ENCODE measurements around the gene METTL27. TPM values are rescaled to one million over a fixed set of nuclear protein-coding genes. Genes with fewer than 3 reads are reported as not detected.
"Not testable (repeated sequence)": the region's sequence is repeated elsewhere in the genome, so short reads cannot be mapped to it uniquely, and the experiment has no call there.

Gene METTL27
- total RNA-seq, 1 donor from 2014 or later, result 3.1 TPM

DNA sequence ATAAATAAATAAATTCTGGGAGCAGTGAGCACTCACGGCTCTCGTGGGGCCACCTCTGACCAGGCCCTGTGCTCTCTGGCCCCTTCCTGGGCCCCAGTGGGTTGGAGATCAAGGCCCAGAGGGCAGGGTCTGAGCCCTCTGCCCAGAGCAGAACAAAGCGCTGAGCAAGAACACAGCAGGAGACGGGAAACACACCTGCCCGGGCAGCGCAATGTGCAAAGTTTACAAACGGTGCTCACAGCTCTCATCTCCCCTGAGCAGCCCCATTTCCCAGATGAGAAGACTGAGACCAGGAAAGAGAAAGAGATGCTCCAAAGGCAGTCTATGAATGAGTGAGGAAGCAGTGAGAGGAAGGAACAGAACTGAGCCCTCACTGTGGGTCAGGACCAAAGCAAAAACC is 3.0 kb downstream of the METTL27 start:
- DNase-seq (ENCODE audit: low spot score), result no peak

DNA sequence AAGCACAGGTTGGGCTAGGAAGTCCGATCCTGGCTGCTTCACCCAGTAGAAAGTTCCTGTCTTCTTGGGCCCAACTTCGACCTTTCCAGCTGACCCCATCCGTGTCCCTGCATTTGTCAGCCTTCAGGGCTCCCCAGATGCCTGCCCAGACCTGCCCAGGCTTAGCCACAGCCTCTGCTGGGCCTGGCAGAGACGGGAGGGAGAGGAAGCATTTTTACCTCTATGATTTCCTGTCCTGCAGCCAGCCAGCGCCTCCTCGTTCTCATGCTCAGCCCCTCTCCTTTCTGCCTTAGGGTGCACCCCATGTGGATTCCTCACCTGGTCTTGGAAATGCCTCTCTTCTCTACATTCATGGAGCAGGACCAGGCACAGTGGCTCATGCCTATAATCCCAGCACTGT is 3.7 kb downstream of the METTL27 start:
- DNase-seq (ENCODE audit: low spot score), result no peak

DNA sequence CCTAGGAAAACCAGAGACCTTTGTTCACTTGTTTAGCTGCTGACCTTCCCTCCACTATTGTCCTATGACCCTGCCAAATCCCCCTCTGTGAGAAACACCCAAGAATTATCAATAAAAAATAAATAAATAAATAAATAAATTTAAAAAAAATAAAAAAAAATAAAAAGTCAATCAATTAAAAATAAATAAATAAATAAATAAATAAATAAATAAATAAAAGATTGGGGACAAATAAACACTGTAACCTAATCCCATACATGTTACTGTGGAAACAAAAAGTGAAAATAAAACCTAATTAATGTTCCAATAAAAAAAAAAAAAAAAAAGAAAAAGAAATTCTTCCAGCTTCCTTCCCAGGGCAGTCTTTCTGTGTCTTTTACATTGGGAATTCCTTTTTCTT is 5.1 kb downstream of the METTL27 start:
- not testable (repeated sequence) for DNase-seq (ENCODE audit: low spot score)

DNA sequence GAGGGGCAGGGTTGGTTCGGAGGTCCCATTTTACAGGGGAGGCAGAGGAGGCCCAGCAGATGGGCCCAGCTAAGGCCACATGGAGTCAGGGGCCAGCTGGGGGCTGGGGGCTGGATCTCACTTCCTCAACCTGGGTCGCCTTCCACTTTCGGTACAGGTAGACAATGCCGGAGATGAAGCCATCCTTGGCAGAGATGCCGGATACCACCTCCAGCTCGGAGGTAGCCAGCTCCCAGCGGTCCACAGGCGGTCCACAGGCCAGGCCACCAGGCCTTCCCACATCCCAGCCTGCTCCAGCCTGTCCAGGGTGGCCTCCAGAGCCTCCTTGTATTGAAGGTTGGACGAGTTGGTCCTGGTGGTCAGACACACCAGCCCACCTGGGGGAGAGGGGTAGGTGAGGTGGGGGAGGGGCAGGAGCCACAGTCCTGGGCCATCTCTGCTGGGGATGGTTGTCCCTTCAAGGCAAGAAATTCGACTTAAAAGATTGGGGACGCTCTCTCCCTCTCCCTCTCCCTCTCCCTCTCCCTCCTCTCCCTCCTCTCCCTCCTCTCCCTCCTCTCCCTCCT is 7.6 kb downstream of the METTL27 start:
- DNase-seq (ENCODE audit: low spot score), result no peak

DNA sequence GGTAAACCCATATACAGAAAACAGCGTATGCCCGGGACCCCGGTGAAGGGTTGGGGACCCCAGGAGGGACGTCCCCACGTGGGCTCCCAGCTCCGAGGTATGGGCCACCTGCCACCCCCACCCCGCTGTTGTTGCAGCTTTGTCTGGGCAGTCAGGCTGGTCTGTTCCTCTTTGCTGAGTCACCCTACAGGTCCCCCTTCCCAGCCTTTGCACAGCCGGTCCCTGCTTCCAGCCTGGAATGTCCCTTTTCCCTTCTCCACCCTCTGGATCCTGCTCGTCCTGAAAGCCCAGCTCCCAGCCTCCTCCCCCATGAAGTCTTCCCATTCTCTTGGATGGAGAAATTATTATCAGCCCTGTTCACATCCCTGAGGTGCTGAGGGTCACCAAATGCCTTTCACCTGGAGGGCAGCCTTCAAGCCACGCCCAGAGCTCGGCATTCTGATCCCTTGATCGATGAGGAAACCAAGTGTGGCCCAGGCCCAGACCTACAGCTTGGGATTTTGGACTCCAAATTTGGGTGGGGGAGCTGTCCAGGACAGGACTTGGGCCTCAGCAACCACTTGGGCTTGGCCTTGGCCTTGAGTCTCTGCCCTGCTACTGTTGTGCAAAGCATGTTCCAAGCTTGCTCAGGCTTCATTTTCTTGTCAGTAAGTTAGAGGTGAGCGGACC is 8.9 kb downstream of the METTL27 start:
- no peak for DNase-seq (ENCODE audit: low spot score)

DNA sequence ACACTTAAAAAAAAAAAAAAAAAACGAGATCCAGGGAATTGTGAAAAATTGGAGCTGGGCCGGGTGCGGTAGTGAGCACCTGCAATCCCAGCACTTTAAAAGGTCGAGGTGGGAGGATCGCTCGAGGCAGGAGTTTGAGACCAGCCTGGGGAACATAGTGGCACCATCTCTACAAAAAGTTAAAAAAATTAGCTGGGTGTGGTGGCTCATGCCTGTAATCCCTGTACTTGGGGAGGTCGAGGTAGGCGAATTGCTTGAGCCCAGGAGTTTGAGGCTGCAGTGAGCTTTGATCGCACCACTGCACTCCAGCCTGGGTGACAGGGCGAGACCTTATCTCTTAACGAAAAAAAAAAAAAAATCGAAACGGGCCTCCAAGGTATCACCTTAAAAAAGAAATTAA is 9.5 kb downstream of the METTL27 start:
- DNase-seq (ENCODE audit: low spot score), result no peak

- peak; percentile 85 for DNase-seq (ENCODE audit: low spot score)
These were observed 10.3 kb downstream of the METTL27 start for GRCh38 chr7:73831834-73832651.

DNA sequence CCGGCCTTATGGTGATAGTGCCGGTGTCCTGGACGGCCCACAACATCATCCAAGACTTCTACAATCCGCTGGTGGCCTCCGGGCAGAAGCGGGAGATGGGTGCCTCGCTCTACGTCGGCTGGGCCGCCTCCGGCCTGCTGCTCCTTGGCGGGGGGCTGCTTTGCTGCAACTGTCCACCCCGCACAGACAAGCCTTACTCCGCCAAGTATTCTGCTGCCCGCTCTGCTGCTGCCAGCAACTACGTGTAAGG is 10.8 kb downstream of the METTL27 start:
- no peak for DNase-seq (ENCODE audit: low spot score)

GRCh38 chr7:73830681-73831583 is 11.4 kb downstream of the METTL27 start, which contains the start of gene CLDN4:
Gene CLDN4, plus strand, starts transcription at chr7:73830996. Its CDS starts 206 bp downstream, at chr7:73831202.
- peak; percentile 92 for DNase-seq (ENCODE audit: low spot score)

- peak; percentile 53 for DNase-seq (ENCODE audit: low spot score)
These were observed 12.2 kb downstream of the METTL27 start for GRCh38 chr7:73829921-73830680.

- DNase-seq (ENCODE audit: low spot score), result no peak
These were observed 12.8 kb downstream of the METTL27 start for GRCh38 chr7:73829505-73829904.

GRCh38 chr7:73828972-73829371 is 13.3 kb downstream of the METTL27 start:
- DNase-seq (ENCODE audit: low spot score), result no peak

DNA sequence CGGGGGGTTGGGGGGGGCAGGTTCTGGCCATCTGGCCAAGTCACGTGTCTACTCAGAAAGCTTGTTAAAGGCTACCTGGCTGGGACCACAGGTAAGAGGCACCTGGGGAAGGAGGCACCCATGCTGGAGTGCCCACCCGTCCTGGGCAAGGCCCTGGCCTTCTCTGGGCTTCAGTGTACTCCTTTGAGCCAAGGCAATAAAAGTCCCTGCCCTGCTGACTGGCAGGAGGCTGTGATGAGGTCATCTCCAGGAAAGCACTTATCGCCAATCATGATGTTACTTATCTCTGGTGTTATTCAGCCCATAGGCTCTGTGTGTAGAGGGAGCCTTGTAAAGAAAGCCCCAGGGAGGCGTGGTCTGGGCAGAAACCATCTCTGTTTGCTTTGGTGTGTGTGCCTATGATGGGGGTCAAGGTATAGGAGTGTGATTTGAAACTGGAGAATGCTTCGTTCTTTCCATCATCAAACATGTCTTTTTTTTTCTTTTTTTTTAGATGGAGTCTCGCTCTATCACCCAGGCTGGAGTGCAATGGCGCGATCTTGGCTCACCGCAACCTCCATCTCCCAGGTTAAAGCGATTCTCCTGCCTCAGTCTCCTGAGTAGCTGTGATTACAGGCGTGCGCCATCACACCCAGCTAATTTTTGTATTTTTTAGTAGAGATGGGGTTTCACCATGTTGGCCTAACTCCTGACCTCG is 14.1 kb downstream of the METTL27 start:
- peak; percentile 81 for DNase-seq (ENCODE audit: low spot score)

GRCh38 chr7:73827567-73828106 is 14.7 kb downstream of the METTL27 start:
- peak; percentile 84 for DNase-seq (ENCODE audit: low spot score)

DNA sequence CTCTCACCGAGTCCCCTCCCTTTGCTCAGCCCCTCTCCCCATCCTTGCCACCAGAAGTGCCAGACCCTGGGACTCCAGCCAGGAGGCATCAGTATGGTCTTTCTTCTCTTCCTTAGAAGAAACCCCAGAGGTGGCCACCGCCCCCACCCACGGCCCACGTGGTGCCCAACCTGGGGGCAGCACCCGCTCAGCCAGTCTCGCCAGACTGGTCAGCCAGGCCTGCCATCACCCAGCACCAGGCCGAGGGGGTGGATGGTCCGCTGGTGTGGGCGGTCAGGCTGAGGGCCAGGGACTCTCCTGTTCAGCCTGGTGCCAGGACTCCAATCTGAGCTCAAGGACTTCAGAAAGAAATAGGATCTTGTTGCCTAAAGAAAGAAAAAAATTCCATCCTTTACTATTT is 17.3 kb downstream of the METTL27 start:
- DNase-seq (ENCODE audit: low spot score), result no peak

GRCh38 chr7:73823873-73824592 is 18.3 kb downstream of the METTL27 start:
- no peak for DNase-seq (ENCODE audit: low spot score)

- DNase-seq (ENCODE audit: low spot score), result no peak
These were observed 19.1 kb downstream of the METTL27 start for GRCh38 chr7:73823257-73823656.

- DNase-seq (ENCODE audit: low spot score), result peak; percentile 68
These were observed 19.8 kb downstream of the METTL27 start for GRCh38 chr7:73822319-73823173.

Data from mucosa of gallbladder (tissue), 1 donor.